Measurements from ENCODE around the gene FTL. TPM values are rescaled to one million over a fixed set of nuclear protein-coding genes. Genes with fewer than 3 reads are reported as not detected.

The FTL gene
- total RNA-seq, 1 experiment from 2014 or later = 3,282 TPM

DNA sequence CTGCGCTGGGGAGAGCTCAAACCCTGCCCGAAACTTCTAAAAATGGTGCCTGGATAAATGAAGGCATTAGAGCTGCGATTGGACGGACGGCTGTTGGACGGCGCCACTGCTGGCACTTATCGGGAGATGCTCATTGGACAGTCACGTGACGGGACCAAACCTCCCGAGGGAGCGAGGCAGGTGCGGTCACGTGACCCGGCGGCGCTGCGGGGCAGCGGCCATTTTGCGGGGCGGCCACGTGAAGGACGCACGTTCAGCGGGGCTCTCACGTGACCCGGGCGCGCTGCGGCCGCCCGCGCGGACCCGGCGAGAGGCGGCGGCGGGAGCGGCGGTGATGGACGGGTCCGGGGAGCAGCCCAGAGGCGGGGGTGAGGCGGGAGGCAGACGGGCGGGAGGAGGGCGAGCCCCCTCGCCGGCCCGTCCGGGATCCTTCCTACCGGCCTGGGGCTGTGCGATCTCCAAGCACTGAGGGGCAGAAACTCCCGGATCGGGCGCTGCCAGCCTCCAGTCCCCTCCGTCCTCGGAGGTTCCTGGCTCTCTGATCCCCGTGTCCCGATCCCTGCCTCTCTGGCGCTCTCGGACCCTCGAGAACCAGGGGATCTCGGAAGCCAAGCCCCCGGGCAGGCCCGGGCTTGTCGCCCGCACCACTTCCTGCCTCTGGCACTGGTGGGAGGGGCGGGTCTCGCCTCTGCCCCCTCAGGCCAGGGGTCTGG is 10.4 kb upstream of the FTL start, which contains the start of gene BAX:
Gene BAX (plus strand): TSS at position 281 of the 713 bp plus-strand sequence. CDS start 54 bp downstream, at position 335.
- H3K4me3 ChIP-seq (ENCODE audit: insufficient read depth, low read depth, low read length) = peak within 1 kb of the TSS; percentile 96
- no peaks in the 10 kb centered on the region for H3K27me3 ChIP-seq (ENCODE audit: control insufficient read depth, insufficient read depth, low read length)
- peaks cover 19% of the 10 kb centered on the region for H3K36me3 ChIP-seq (replicated peaks; ENCODE audit: control insufficient read depth, insufficient read depth, low read length)
- DNase-seq = peak; percentile 99

DNA sequence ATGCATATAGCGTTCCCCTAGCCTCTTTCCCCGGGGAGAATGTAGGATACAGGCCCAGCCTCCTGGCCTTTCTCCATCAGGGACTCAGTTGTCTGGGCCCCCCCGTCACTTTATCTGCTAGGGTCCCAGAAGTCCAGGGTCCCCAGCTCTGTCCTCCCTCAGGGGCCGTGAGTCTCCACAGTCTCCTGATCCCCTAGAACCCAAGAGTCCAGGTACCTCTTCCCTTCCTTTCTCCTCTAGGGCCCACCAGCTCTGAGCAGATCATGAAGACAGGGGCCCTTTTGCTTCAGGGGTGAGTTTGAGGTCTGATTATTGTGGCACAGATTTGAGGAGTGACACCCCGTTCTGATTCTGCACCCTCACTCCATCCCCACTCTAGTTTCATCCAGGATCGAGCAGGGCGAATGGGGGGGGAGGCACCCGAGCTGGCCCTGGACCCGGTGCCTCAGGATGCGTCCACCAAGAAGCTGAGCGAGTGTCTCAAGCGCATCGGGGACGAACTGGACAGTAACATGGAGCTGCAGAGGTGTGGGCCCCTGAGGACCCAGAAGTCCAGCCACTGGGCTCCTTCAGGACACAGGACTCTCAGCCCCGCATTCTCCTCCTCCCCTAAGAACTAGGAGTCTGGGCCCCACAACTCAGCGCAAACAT is 9.7 kb upstream of the FTL start:
- Histone ChIP-seq H3K27me3 (ENCODE audit: control insufficient read depth, insufficient read depth, low read length) (no peaks in the 10 kb centered on the region), H3K4me3 (ENCODE audit: insufficient read depth, low read depth, low read length) (peak overlapping the region; percentile 96), H3K36me3 (replicated peaks; ENCODE audit: control insufficient read depth, insufficient read depth, low read length) (peaks cover 19% of the 10 kb centered on the region)
- peak; percentile 40 for DNase-seq

DNA sequence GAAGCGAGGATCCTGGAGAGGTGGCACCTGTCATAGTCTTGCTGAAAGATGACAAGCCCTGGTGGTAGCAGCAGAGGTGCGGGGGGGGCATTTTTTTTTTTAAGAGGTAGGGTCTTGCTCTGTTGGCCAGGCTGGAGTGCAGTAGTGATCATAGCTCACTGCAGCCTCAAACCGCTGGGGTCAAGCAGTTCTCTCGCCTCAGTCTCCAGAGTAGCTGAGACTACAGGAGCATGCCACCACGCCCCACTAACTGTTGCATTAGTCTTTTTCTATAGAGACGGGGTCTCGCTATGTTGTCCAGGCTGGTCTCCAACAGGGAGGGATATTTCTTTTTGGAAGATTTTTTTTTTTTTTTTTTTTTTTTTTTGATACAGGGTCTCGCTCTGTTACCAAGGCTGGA is 7.1 kb upstream of the FTL start:
- no peak overlapping the region for H3K4me3 ChIP-seq (ENCODE audit: insufficient read depth, low read depth, low read length)
- peaks cover 25% of the 10 kb centered on the region for H3K36me3 ChIP-seq (replicated peaks; ENCODE audit: control insufficient read depth, insufficient read depth, low read length)
- DNase-seq = no peak
- H3K27me3 ChIP-seq (ENCODE audit: control insufficient read depth, insufficient read depth, low read length) = no peaks in the 10 kb centered on the region

DNA sequence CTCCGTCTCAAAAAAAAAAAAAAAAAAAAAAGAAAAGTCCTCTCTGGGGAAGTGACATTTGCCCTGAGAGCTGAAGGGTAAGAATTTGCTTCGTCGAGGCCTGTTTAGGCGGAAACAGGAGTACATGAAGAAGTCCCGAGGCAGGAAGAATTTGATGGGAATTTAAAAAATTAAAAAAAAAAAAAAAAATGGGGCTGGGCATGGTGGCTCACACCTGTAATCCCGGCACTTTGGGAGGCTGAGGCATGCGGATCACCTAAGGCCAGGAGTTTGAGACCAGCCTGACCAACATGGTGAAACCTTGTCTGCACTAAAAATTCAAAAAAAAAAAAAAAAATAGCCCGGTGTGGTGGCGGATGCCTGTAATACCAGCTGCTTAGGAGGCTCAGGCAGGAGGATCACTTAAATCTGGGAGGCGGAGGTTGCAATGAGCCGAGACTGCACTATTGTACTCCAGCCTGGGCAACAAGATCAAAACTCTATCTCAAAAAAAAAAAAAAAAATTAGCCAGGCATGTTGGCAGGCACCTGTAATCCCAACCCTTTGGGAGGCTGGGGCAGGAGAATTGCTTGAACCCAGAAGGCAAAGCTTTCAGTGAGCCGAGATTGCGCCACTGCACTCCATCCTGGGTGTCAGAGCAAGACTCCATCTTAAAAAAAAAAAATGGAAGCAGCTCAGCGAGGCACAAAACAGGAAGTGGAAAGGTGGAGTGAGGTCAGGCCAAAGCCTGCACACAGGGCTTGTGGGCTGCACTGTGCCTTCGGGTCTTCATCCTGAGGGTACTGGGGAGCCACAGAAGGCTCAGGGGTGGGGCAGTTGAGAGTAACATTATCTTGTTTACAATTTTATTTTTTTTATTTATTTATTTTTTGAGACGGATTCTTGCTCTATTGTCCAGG is 5.5 kb upstream of the FTL start:
- Histone ChIP-seq H3K27me3 (ENCODE audit: control insufficient read depth, insufficient read depth, low read length) (no peaks in the 10 kb centered on the region), H3K36me3 (replicated peaks; ENCODE audit: control insufficient read depth, insufficient read depth, low read length) (peaks cover 25% of the 10 kb centered on the region), H3K4me3 (ENCODE audit: insufficient read depth, low read depth, low read length) (no peak overlapping the region)
- DNase-seq = no peak

DNA sequence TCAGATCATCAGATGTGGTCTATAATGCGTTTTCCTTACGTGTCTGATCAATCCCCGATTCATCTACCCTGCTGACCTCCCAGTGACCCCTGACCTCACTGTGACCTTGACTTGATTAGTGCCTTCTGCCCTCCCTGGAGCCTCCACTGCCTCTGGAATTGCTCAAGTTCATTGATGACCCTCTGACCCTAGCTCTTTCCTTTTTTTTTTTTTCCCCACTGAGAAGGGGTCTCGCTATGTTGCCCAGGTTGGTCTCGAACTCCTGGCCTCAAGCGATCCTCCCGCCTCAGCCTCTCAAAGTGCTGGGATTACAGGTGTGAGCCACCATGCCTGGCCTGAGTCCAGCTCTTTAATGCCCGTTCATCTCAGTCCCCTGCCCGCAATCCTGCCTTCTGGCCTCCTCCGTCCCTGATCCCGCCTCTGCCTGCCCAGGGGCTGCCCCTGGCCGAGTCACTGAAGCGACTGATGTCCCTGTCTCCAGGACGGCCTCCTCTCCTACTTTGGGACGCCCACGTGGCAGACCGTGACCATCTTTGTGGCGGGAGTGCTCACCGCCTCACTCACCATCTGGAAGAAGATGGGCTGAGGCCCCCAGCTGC is 4.0 kb upstream of the FTL start:
- Histone ChIP-seq H3K36me3 (replicated peaks; ENCODE audit: control insufficient read depth, insufficient read depth, low read length) (peaks cover 23% of the 10 kb centered on the region), H3K4me3 (ENCODE audit: insufficient read depth, low read depth, low read length) (no peak overlapping the region), H3K27me3 (ENCODE audit: control insufficient read depth, insufficient read depth, low read length) (no peaks in the 10 kb centered on the region)
- peak; percentile 44 for DNase-seq

DNA sequence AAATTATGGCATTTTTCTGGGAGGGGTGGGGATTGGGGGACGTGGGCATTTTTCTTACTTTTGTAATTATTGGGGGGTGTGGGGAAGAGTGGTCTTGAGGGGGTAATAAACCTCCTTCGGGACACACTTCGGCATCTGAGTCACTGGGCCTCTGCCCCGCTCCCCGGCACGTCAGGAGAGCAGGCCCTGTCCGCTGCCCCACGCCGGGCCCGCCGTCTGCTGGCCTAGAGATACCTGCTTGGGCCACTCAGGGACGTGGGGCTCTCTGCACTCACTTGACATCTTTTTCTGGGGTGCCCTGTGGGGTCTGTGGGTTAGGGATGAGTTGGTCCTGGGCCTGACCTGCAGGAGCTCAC is 3.5 kb upstream of the FTL start:
- DNase-seq = peak; percentile 58
- H3K4me3 ChIP-seq (ENCODE audit: insufficient read depth, low read depth, low read length) = no peak overlapping the region
- H3K27me3 ChIP-seq (ENCODE audit: control insufficient read depth, insufficient read depth, low read length) = no peaks in the 10 kb centered on the region
- H3K36me3 ChIP-seq (replicated peaks; ENCODE audit: control insufficient read depth, insufficient read depth, low read length) = peaks cover 25% of the 10 kb centered on the region

DNA sequence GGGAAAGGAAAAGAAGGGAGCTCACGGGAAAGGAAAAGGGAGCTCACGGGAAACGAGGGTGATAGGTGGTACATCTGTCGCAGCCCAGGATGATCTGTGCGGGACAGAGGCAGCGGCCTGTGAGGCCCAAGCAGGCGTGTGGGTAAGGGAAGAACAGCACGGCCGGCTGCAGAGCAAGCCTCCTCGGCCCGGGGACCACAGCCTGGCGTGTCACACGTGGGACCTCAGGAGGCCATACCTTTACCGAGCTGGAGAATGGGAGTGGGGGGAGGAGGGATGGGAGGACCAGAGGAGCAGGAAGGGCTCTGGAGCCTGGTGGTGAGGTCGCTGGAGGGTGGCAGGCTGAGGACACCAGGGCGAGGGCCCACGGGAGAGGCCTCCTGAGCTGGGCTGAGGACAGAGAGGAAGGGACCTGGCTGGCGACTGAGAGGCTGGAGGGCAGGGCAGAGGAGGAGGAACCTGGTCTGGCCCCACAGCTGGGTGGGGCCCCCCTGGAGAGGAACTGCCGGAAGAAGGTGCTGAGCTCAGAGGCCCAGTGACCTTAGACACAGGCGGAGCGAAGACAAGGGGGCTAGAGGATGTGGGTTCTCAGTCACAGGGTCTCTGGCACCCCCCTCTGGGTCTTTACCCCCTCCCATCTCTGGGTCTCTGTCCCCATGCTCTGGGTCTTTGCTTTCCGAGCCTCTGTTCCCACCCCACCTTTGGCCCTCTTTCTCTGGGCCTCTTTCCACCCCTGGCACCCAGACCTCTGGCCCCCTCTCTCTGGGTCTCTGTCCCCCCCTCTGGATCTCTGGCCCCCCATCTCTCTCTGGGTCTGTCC is 2.9 kb upstream of the FTL start:
- H3K36me3 ChIP-seq (replicated peaks; ENCODE audit: control insufficient read depth, insufficient read depth, low read length) = peaks cover 25% of the 10 kb centered on the region
- no peak overlapping the region for H3K4me3 ChIP-seq (ENCODE audit: insufficient read depth, low read depth, low read length)
- DNase-seq = peak; percentile 68
- no peaks in the 10 kb centered on the region for H3K27me3 ChIP-seq (ENCODE audit: control insufficient read depth, insufficient read depth, low read length)

DNA sequence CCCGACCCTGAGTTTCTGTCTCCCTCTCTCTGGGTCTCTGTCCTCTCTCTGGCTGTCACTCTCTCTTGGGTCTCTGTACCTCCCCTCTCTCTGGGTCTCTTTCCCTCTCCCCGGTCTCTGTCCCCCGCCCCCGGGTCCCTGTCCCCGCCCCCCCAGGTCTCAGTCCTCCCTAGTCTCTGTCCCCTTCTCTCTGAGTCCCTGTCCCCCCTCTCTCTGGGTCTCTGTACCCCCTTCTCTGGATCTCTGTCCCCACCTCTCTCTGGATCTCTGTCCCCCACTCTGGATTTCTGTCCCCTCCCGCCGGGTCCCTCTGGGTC is 2.3 kb upstream of the FTL start:
- H3K4me3 ChIP-seq (ENCODE audit: insufficient read depth, low read depth, low read length) = no peak overlapping the region
- no peaks in the 10 kb centered on the region for H3K27me3 ChIP-seq (ENCODE audit: control insufficient read depth, insufficient read depth, low read length)
- peaks cover 23% of the 10 kb centered on the region for H3K36me3 ChIP-seq (replicated peaks; ENCODE audit: control insufficient read depth, insufficient read depth, low read length)
- peak; percentile 65 for DNase-seq

DNA sequence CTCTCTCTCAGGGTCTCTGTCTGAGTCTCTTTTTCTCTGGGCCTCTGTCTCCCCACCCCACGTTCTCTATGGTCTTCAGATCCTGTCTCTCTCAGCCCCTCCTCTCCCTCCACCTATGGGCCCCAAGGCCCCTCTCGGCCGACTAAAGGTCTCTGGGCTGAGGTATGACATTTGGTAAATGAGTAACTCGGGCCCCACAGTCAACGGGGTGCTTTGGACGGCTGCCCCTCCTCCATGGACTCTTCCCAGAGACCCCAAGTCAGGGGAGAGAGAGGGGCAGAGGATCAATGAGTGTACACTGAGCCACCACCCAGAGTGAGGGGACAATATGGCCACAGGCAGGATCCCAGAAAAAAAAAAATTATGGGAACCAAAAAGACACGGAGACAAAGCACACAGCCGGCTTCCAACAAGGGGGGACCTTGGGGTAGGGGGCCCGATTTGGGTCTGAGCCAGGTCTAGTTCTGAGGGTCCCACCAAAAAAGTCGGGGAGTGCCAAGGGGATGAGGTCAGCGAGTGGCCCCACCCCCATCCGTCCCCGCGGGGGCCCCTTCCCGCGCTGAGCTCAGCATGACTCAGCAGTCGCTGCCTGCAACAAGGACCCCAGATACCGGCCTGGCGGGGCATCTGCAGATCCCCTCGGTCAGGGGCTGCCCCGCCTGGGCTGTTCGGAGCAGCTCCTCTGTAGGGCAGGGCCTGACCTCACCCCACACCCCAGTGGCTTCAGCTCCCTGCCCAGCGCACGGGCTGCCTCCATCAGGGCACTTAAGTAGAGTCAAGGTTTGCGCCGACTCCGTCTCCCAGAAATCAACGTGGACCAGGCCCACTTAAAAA is 1.5 kb upstream of the FTL start:
- peaks cover 20% of the 10 kb centered on the region for H3K36me3 ChIP-seq (replicated peaks; ENCODE audit: control insufficient read depth, insufficient read depth, low read length)
- DNase-seq = peak; percentile 94
- no peaks in the 10 kb centered on the region for H3K27me3 ChIP-seq (ENCODE audit: control insufficient read depth, insufficient read depth, low read length)
- H3K4me3 ChIP-seq (ENCODE audit: insufficient read depth, low read depth, low read length) = peak overlapping the region; percentile 47

DNA sequence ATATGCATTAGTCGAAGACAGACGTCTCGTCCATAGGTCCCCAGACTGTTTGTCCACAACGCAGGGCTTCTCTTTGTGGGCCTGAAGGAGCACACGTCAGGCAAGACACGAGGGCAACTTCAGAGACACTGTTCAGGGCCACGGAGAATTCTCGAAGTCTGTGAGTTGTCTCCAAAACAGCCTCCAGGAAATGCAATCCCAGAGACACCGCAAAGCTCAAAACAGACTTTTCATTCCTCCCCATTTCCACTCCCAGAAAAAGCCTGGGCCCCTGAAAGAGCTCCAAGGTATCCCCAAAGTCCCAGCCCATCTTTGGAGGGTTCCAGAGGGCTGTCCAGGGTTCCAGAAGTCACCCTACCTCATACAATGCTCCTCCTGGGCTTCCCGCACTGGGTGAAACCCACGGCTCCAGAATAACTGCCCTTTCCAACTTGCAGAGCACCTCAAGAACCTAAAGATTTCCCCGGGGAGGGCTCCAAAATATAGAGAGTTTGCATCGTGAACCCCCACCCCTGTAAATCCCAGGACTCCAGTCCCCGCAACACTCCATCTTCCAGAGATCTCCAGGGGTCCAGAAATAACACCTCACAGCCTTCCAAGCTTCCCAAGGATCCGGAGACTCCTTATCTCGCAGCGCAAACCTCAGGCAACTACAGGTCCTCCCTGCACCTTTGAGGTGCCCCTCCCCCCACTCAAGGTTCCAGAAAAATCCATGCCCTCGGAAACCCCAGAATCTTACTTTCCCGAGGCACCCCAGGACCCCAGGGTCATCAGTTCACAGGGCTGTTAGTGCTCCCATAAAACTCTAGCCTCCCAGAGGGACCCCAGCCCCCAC is 687 bp upstream of the FTL start:
- no peak for DNase-seq
- peaks cover 20% of the 10 kb centered on the region for H3K36me3 ChIP-seq (replicated peaks; ENCODE audit: control insufficient read depth, insufficient read depth, low read length)

DNA sequence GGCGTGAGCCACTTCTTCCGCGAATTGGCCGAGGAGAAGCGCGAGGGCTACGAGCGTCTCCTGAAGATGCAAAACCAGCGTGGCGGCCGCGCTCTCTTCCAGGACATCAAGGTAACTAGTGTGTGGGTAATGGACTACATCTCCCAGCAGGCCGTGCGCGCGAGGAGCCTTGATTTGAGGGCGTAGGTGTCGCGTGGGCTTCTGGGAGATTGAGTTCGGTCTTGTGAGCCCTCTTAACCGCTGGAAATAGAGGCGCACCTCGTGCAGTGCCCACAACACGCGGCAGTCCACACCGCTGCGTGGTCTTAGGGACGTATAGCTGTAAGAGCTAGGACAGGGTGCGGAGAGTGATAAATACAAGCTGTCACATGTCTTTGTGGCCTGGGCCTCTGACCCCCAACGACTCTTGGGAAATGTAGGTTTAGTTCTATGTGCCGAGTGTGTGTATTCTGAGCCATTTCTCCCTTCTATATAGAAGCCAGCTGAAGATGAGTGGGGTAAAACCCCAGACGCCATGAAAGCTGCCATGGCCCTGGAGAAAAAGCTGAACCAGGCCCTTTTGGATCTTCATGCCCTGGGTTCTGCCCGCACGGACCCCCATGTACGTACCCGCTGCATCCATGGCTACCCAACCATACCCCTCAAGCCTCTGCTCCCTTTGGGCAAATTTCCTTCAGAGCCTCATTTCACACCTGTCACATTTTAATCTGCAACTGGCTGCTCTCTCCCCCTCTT is 864 bp downstream of the FTL start:
- Histone ChIP-seq H3K27me3 (ENCODE audit: control insufficient read depth, insufficient read depth, low read length) (no peaks in the 10 kb centered on the region), H3K36me3 (replicated peaks; ENCODE audit: control insufficient read depth, insufficient read depth, low read length) (peaks cover 19% of the 10 kb centered on the region), H3K4me3 (ENCODE audit: insufficient read depth, low read depth, low read length) (peak overlapping the region; percentile 89)
- DNase-seq = peak; percentile 73

More for the DNA sequence above, 687 bp upstream of the FTL start:
- H3K4me3 ChIP-seq (ENCODE audit: insufficient read depth, low read depth, low read length) = peak overlapping the region; percentile 47
- no peaks in the 10 kb centered on the region for H3K27me3 ChIP-seq (ENCODE audit: control insufficient read depth, insufficient read depth, low read length)
